Epithelial cell of prostate (primary cell): ENCODE measurements around the gene GPR161.
"Not testable (repeated sequence)": the region's sequence is repeated elsewhere in the genome, so short reads cannot be mapped to it uniquely, and the experiment has no call there.

ENCODE experiments used
- DNase-seq: peaks from one replicate; pipeline ENCODE4 v3.0.0-alpha.2; 2011; ENCODE audit warnings: low read depth, low spot score
- H3K27ac ChIP-seq: fragments of 450-650 bp; 2 replicates; pipeline ENCODE4 v1.5.1; 2017; ENCODE audit warnings: mild to moderate bottlenecking

The GPR161 gene, protein sequence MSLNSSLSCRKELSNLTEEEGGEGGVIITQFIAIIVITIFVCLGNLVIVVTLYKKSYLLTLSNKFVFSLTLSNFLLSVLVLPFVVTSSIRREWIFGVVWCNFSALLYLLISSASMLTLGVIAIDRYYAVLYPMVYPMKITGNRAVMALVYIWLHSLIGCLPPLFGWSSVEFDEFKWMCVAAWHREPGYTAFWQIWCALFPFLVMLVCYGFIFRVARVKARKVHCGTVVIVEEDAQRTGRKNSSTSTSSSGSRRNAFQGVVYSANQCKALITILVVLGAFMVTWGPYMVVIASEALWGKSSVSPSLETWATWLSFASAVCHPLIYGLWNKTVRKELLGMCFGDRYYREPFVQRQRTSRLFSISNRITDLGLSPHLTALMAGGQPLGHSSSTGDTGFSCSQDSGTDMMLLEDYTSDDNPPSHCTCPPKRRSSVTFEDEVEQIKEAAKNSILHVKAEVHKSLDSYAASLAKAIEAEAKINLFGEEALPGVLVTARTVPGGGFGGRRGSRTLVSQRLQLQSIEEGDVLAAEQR

DNA sequence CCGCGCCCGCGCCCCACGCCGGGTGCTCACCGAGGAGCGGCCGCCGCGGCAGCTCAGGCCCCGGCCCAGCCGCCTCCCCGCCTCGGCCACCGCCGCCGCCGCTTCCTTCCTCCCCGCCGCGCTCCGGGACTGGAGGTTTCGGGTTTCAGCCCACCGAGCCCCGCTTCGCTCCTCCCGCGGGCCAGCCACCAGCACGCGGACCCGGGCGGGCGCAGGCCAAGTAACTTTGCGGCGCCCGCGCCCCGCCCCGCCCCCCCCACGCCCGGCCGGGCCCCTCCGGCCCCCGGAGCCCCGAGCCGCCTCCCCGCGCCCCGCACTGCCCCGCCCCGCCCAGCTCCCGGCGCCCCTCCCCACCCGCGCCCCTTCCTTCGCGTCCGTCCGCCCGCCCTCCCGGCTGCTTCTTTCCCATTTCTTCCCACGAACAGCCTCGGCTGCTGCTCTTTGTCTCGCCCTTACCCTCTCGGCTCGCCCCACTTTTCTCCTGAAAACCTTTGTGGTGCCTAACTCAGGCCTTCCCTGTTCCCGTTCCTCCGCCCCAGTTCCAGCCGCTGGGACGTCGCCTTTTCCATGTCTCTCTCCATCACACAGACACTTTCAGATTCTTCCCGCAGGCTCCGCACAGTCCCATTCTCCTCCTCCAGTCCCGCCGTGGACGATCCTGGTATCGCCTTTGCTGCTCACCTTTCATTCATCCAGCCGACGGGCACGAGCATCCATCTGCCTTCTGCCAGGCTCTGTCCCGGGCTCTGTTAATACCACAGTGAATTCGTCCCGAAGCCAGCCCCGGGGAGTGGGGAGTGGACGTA lies at the start of gene GPR161:
GPR161 (minus strand) TSS at position 222 of the 806 bp plus-strand sequence. CDS start 32,080 bp downstream, outside the sequence.
- H3K27ac ChIP-seq: peak within 1 kb of the TSS; percentile 60
- DNase-seq: no peak

DNA sequence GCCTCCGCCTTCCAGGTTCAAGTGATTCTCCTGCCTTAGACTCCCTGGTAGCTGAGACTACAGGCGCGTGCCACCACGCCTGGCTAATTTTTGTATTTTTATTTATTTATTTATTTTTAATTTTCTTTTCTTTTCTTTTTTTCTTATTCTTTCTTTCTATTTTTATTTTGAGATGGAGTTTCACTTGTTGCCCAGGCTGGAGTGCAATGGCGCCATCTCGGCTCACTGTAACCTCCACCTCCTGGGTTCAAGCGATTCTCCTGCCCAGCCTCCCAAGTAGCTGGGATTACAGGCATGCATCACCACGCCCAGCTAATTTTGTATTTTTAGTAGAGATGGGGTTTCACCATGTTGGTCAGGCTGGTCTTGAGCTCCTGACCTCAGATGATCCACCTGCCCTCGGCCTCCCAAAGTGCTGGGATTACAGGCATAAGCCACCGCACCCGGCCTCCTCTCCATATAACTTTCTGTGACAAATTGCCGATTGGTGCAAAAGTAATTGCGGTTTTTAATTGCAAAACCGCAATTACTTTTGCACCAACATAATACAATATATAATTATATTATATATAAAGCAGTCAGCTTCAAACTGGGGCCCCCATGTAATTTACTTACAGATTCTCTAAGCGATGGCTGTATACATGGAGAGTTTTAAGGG lies 44.5 kb upstream of the GPR161 start:
- H3K27ac ChIP-seq: peak overlapping the region; percentile 93
- not testable (repeated sequence) for DNase-seq

- peak overlapping the region; percentile 93 for H3K27ac ChIP-seq
- DNase-seq: no peak
These were observed 43.4 kb upstream of the GPR161 start for GRCh38 chr1:168180148-168180524.

- DNase-seq: no peak
- peak overlapping the region; percentile 93 for H3K27ac ChIP-seq
These were observed 42.9 kb upstream of the GPR161 start for GRCh38 chr1:168179438-168180147.

DNA sequence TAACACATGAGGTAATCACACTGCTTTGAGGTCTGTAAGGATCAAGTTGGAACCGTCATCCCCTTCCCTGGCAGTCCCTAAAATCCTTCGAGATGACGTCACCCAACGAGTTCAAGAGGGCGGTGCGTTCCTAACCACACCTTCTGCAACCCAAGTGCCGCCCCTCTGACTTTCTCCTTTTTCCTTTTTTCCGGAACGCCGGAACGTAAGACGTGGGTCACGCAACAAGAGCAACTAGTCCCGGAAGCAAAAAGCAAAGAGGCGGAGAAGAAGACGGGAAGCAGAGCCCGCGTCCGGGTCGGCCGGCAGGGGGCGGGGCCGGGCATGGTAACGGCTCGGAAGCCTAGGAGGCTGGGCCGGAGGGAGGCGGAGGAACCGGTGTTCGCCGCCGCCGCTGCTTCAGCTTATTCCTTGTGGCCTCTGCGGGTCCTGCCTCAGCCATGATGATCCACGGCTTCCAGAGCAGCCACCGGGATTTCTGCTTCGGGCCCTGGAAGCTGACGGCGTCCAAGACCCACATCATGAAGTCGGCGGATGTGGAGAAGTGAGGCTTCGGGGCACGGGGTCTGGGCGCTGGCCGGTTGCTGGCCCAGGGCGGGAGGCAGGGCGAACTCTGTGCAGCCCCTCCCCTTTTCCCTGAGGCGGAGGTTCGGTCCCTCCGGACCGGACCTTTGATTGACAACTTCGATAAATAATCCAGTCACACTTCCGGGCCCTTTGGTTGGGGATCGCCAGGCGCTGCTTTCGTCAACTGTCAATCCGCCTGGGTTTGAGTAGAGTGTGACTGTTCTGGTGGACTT lies 42.1 kb upstream of the GPR161 start, which contains the start of gene TIPRL:
TIPRL (plus strand) TSS at position 325 of the 800 bp plus-strand sequence; CDS start at position 441, 116 bp downstream.
- peak within 1 kb of the TSS; percentile 93 for H3K27ac ChIP-seq
- peak; percentile 90 for DNase-seq

GRCh38 chr1:168178227-168178637 lies 41.5 kb upstream of the GPR161 start:
- H3K27ac ChIP-seq: peak overlapping the region; percentile 93
- no peak for DNase-seq

GRCh38 chr1:168172250-168172915 lies 35.7 kb upstream of the GPR161 start:
- no peak overlapping the region for H3K27ac ChIP-seq
- no peak for DNase-seq

GRCh38 chr1:168170564-168171508 lies 34.1 kb upstream of the GPR161 start:
- DNase-seq: no peak

GRCh38 chr1:168167806-168168205 lies 31.1 kb upstream of the GPR161 start:
- no peak overlapping the region for H3K27ac ChIP-seq
- no peak for DNase-seq

More at GRCh38 chr1:168170564-168171508, 34.1 kb upstream of the GPR161 start:
- H3K27ac ChIP-seq: no peak overlapping the region

DNA sequence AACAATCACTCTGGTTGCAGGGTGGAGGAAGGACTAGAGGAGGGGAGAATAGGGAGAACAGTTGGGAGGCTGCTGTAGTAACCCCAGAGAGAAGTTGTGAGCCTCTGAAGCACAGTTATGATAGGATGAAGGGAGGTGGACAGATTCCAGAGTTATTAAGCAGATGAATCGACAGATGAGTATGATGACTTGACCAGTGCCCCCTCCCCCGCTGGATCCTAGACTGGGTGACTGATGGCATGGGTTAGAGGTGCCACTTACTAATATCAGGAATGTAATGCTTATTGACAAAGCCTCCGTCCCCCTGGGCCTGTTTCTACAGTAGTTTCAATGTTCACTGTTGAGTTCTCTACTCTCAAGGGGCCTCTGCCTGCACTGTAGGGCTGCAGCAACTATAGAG lies 28.0 kb upstream of the GPR161 start:
- no peak for DNase-seq

GRCh38 chr1:168163670-168164069 lies 26.9 kb upstream of the GPR161 start:
- no peak for DNase-seq
- H3K27ac ChIP-seq: no peak overlapping the region

More for the DNA sequence above, 28.0 kb upstream of the GPR161 start:
- no peak overlapping the region for H3K27ac ChIP-seq

DNA sequence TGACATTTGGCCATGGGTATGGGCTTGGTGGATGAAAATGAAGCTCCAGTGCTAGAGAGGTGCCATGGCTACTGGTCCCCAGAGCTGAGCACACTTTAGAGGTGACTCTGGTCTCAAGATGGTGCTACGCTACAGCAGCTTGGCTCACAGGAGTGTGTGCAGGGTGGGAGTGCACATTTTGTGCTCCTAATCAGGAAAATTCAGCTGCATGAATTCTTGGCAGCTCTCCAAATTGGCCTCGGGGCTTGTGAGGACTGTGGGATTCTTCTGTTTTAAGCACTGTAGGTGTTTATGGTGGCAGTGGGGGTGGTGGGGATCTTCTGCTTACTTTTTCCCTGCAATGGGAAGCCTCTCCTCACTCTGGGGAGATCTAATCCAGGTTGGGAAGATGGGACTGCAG lies 24.7 kb upstream of the GPR161 start:
- no peak overlapping the region for H3K27ac ChIP-seq
- DNase-seq: no peak

- H3K27ac ChIP-seq: no peak overlapping the region
- DNase-seq: no peak
These were observed 23.2 kb upstream of the GPR161 start for GRCh38 chr1:168159979-168160378.

- DNase-seq: no peak
These were observed 22.5 kb upstream of the GPR161 start for GRCh38 chr1:168159251-168159650.

GRCh38 chr1:168157638-168158037 lies 20.9 kb upstream of the GPR161 start:
- no peak for DNase-seq
- H3K27ac ChIP-seq: no peak overlapping the region

More at GRCh38 chr1:168159251-168159650, 22.5 kb upstream of the GPR161 start:
- no peak overlapping the region for H3K27ac ChIP-seq

DNA sequence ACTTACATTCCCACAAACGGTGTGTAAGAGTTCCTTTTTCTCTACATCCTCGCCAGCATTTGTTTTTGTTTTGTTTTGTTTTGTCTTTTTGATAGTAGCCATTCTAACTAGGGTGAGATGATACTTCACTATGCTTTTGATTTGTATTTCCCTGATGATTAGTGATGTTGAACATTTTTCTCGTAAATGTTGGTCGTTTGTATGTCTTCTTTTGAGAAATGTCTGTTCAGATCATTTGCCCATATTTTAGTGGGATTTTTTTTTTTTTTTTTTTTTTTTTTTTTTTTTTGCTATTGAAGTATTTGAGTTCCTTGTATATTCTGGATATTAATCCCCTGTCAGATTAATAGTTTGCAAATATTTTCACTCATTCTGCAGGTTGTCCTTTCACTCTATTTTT lies 19.2 kb upstream of the GPR161 start:
- no peak overlapping the region for H3K27ac ChIP-seq
- DNase-seq: no peak

DNA sequence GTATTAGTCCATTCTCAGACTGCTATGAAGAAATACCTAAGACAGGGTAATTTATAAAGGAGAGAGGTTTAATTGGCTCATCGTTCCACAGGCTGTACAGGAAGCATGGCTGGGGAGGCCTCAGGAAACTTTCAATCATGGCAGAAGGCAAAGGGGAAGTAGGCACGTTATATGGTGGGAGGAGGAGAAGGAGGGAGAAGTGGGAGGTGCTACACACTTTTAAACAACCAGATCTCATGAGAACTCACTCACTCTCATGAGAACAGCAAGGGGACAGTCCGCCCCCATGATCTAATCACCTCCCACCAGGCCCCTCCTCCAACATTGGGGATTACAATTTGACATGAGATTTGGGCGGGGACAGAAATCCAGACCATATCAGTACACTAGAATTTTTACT lies 18.0 kb upstream of the GPR161 start:
- not testable (repeated sequence) for DNase-seq, H3K27ac ChIP-seq
